WTC11 (cell line): ENCODE data around the gene UQCC2. TPM values are rescaled to one million over a fixed set of nuclear protein-coding genes. Genes with fewer than 3 reads are reported as not detected.
A peak's percentile ranks its signal among the peaks of the same experiment; 100 is the strongest.

Experiments used
- ARID4B ChIP-seq: sonication (generic); formaldehyde crosslinking; IDR thresholded peaks from 2 replicates; pipeline ENCODE4 v1.8.0; 2023; ENCODE audit warnings: missing genetic modification reagents, mild to moderate bottlenecking, borderline replicate concordance
- ATF6 ChIP-seq: sonication (generic); formaldehyde crosslinking; IDR thresholded peaks from 2 replicates; pipeline ENCODE4 v1.8.1; 2023; ENCODE audit warnings: mild to moderate bottlenecking, missing genetic modification reagents
- CBFB ChIP-seq: sonication (generic); formaldehyde crosslinking; IDR thresholded peaks from 2 replicates; pipeline ENCODE4 v1.8.1; 2022; ENCODE audit warnings: mild to moderate bottlenecking, low read depth, missing genetic modification reagents
- E2F4 ChIP-seq: sonication (generic); formaldehyde crosslinking; IDR thresholded peaks from 2 replicates; pipeline ENCODE4 v1.8.1; 2022; ENCODE audit warnings: low read depth, mild to moderate bottlenecking, moderate library complexity, missing genetic modification reagents, borderline replicate concordance
- E2F5 ChIP-seq: sonication (generic); formaldehyde crosslinking; IDR thresholded peaks from 2 replicates; pipeline ENCODE4 v1.8.1; 2022; ENCODE audit warnings: mild to moderate bottlenecking, moderate library complexity, missing genetic modification reagents
- ELF4 ChIP-seq: sonication (generic); formaldehyde crosslinking; IDR thresholded peaks from 2 replicates; pipeline ENCODE4 v1.8.1; 2022; ENCODE audit warnings: low read depth, mild to moderate bottlenecking, moderate library complexity, missing genetic modification reagents
- KAT7 ChIP-seq: sonication (generic); formaldehyde crosslinking; IDR thresholded peaks from 2 replicates; pipeline ENCODE4 v1.8.1; 2023; ENCODE audit warnings: missing genetic modification reagents, mild to moderate bottlenecking, borderline replicate concordance
- MYBL2 ChIP-seq: sonication (generic); formaldehyde crosslinking; IDR thresholded peaks from 2 replicates; pipeline ENCODE4 v1.8.1; 2023; ENCODE audit warnings: mild to moderate bottlenecking, moderate library complexity, missing genetic modification reagents
- NFATC4 ChIP-seq: fragments of 250-450 bp; sonication (Bioruptor Pico); IDR thresholded peaks from 2 replicates; pipeline ENCODE4 v1.9.0; 2021; ENCODE audit warnings: mild to moderate bottlenecking
- NFE2L1 ChIP-seq: sonication (generic); formaldehyde crosslinking; IDR thresholded peaks from 2 replicates; pipeline ENCODE4 v1.8.1; 2023; ENCODE audit warnings: missing genetic modification reagents
- NFYB ChIP-seq: sonication (generic); formaldehyde crosslinking; conservative IDR thresholded peaks from 2 replicates; pipeline ENCODE4 v1.8.0; 2022; ENCODE audit warnings: low read depth, missing genetic modification reagents
- NR1H2 ChIP-seq: sonication (generic); formaldehyde crosslinking; IDR thresholded peaks from 2 replicates; pipeline ENCODE4 v1.9.0; 2021; ENCODE audit warnings: mild to moderate bottlenecking, moderate library complexity, missing genetic modification reagents
- OVOL2 ChIP-seq: fragments of 250-450 bp; sonication (Bioruptor Pico); IDR thresholded peaks from 2 replicates; pipeline ENCODE4 v1.9.0; 2021; ENCODE audit warnings: mild to moderate bottlenecking, borderline replicate concordance
- PREB ChIP-seq: sonication (generic); formaldehyde crosslinking; IDR thresholded peaks from 2 replicates; pipeline ENCODE4 v1.8.1; 2022; ENCODE audit warnings: mild to moderate bottlenecking, missing genetic modification reagents, moderate library complexity, borderline replicate concordance
- USF1 ChIP-seq: sonication (generic); formaldehyde crosslinking; IDR thresholded peaks from 2 replicates; pipeline ENCODE4 v1.8.0; 2022; ENCODE audit warnings: mild to moderate bottlenecking, missing genetic modification reagents
- ZNF138 ChIP-seq: sonication (generic); formaldehyde crosslinking; conservative IDR thresholded peaks from 2 replicates; pipeline ENCODE4 v1.8.1; 2022; ENCODE audit warnings: mild to moderate bottlenecking, moderate library complexity, missing genetic modification reagents
- ZNF219 ChIP-seq: sonication (generic); formaldehyde crosslinking; IDR thresholded peaks from 2 replicates; pipeline ENCODE4 v1.8.0; 2023; ENCODE audit warnings: missing genetic modification reagents, mild to moderate bottlenecking, borderline replicate concordance
- ZNF281 ChIP-seq: sonication (generic); formaldehyde crosslinking; IDR thresholded peaks from 2 replicates; pipeline ENCODE4 v1.8.0; 2023; ENCODE audit warnings: mild to moderate bottlenecking, missing genetic modification reagents
- ZSCAN18 ChIP-seq: fragments of 250-450 bp; sonication (Bioruptor Pico); IDR thresholded peaks from 2 replicates; pipeline ENCODE4 v2.1.2; 2022; ENCODE audit warnings: mild to moderate bottlenecking, moderate library complexity
- total RNA-seq: library from RNA; stranded (reverse); gene quantifications from 3 replicates; pipeline ENCODE4 v1.2.3, GENCODE V29; 2021

Gene UQCC2
- total RNA-seq, 1 experiment from 2014 or later: 65.8 TPM

- TF ChIP-seq NR1H2 (CRISPR knock-in tag): no peak
- no peak for TF ChIP-seq OVOL2 (CRISPR knock-in tag)
- TF ChIP-seq ARID4B (CRISPR knock-in tag): peak; percentile 93
- TF ChIP-seq ZSCAN18 (CRISPR knock-in tag): no peak
- TF ChIP-seq ATF6 (CRISPR knock-in tag): no peak
- TF ChIP-seq ZNF138 (CRISPR knock-in tag): no peak
- peak; percentile 58; the same call in 1 of the 2 replicates for TF ChIP-seq ELF4
- TF ChIP-seq E2F5 (CRISPR knock-in tag): peak; percentile 97
- TF ChIP-seq ZNF281 (CRISPR knock-in tag): 0 out of 2 replicates have a peak, but pooled peaks have one; percentile 53
- TF ChIP-seq CBFB: no peak
- TF ChIP-seq KAT7: 0 out of 2 replicates have a peak, but pooled peaks have one; percentile 60
- 0 out of 2 replicates have a peak, but pooled peaks have one; percentile 34 for TF ChIP-seq ZNF219
- TF ChIP-seq NFATC4 (CRISPR knock-in tag): 0 out of 2 replicates have a peak, but pooled peaks have one; percentile 29
- peak; percentile 89 for TF ChIP-seq E2F4 (CRISPR knock-in tag)
- TF ChIP-seq NFYB (CRISPR knock-in tag): no peak
- peak; percentile 89 for TF ChIP-seq USF1 (CRISPR knock-in tag)
- no peak; the same call in 1 of the 2 replicates for TF ChIP-seq PREB (CRISPR knock-in tag)
- TF ChIP-seq MYBL2 (CRISPR knock-in tag): peak; percentile 63; the same call in 1 of the 2 replicates
- peak; percentile 87; the same call in 1 of the 2 replicates for TF ChIP-seq NFE2L1 (CRISPR knock-in tag)
Observed at GRCh38 chr6:33711140-33712129, at the start of gene UQCC2 (continued).
